HuH-7 (cell line): Measurements from ENCODE around the gene CLIC5.

Experiments used
- DNase-seq: peaks from one replicate; pipeline ENCODE4 v3.0.0; 2011; ENCODE audit warnings: low spot score

CLIC5 gene

GRCh38 chr6:46035242-46035641, 19.6 kb upstream of the CLIC5 start:
- no peak for DNase-seq

- DNase-seq, result no peak
Measured at GRCh38 chr6:46032110-46032998, 16.7 kb upstream of the CLIC5 start.

GRCh38 chr6:46029602-46030001, 13.9 kb upstream of the CLIC5 start:
- no peak for DNase-seq

- no peak for DNase-seq
Measured at GRCh38 chr6:46026307-46026706, 10.6 kb upstream of the CLIC5 start.

GRCh38 chr6:46025573-46025972, 9.9 kb upstream of the CLIC5 start:
- DNase-seq, result no peak

GRCh38 chr6:46024124-46024769, 8.6 kb upstream of the CLIC5 start:
- no peak for DNase-seq

- DNase-seq, result no peak
Measured at GRCh38 chr6:46023216-46023915, 7.7 kb upstream of the CLIC5 start.

- DNase-seq, result no peak
Measured at GRCh38 chr6:46022106-46022948, 6.7 kb upstream of the CLIC5 start.

- DNase-seq, result no peak
Measured at GRCh38 chr6:46017726-46018125, 2.1 kb upstream of the CLIC5 start.

GRCh38 chr6:46016063-46016608, 476 bp upstream of the CLIC5 start:
- no peak for DNase-seq

- DNase-seq, result peak; percentile 7
Measured at GRCh38 chr6:46014511-46015118, 1.0 kb downstream of the CLIC5 start.

GRCh38 chr6:46014046-46014445, 1.6 kb downstream of the CLIC5 start:
- DNase-seq, result no peak

GRCh38 chr6:46013639-46014038, 2.0 kb downstream of the CLIC5 start:
- no peak for DNase-seq

GRCh38 chr6:46012834-46013233, 2.8 kb downstream of the CLIC5 start:
- DNase-seq, result no peak

- DNase-seq, result peak; percentile 23
Measured at GRCh38 chr6:46011188-46012085, 4.2 kb downstream of the CLIC5 start.

GRCh38 chr6:46010771-46011170, 4.9 kb downstream of the CLIC5 start:
- DNase-seq, result no peak

GRCh38 chr6:46010270-46010669, 5.4 kb downstream of the CLIC5 start:
- DNase-seq, result no peak

- DNase-seq, result no peak
Measured at GRCh38 chr6:46002264-46002663, 13.4 kb downstream of the CLIC5 start.

- DNase-seq, result no peak
Measured at GRCh38 chr6:46000905-46001304, 14.8 kb downstream of the CLIC5 start.

- no peak for DNase-seq
Measured at GRCh38 chr6:45998524-45998923, 17.1 kb downstream of the CLIC5 start.
